Measurements from ENCODE around the gene CTSC.

DNA sequence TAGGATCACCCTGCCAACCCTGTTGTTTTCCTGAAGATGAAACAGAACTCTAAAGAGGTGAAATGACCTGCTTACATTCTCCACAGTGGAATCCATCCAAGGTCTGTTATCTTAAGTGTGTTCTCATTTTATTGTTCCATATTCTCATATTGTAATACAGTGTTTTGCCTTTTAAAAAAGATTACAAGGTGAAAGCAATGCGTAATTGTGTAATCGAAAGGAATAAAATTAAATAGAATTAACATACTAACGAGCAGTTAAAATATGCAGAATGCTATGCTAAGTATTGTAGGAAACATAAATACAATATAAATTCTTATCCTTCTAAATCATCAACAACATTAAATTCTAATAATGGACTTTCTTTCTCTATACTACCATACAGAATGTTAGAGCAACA is 41.6 kb upstream of the CTSC start:
- TF ChIP-seq, protein P1, sequence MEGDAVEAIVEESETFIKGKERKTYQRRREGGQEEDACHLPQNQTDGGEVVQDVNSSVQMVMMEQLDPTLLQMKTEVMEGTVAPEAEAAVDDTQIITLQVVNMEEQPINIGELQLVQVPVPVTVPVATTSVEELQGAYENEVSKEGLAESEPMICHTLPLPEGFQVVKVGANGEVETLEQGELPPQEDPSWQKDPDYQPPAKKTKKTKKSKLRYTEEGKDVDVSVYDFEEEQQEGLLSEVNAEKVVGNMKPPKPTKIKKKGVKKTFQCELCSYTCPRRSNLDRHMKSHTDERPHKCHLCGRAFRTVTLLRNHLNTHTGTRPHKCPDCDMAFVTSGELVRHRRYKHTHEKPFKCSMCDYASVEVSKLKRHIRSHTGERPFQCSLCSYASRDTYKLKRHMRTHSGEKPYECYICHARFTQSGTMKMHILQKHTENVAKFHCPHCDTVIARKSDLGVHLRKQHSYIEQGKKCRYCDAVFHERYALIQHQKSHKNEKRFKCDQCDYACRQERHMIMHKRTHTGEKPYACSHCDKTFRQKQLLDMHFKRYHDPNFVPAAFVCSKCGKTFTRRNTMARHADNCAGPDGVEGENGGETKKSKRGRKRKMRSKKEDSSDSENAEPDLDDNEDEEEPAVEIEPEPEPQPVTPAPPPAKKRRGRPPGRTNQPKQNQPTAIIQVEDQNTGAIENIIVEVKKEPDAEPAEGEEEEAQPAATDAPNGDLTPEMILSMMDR (IDR thresholded peaks at IDR 0.05; ENCODE audit: low read depth, low read length), result no peak
- TF ChIP-seq MYC (IDR thresholded peaks at IDR 0.05; ENCODE audit: low read depth, low read length), result no peak
